ENCODE data around the gene RPS6KA2.

Gene RPS6KA2

DNA sequence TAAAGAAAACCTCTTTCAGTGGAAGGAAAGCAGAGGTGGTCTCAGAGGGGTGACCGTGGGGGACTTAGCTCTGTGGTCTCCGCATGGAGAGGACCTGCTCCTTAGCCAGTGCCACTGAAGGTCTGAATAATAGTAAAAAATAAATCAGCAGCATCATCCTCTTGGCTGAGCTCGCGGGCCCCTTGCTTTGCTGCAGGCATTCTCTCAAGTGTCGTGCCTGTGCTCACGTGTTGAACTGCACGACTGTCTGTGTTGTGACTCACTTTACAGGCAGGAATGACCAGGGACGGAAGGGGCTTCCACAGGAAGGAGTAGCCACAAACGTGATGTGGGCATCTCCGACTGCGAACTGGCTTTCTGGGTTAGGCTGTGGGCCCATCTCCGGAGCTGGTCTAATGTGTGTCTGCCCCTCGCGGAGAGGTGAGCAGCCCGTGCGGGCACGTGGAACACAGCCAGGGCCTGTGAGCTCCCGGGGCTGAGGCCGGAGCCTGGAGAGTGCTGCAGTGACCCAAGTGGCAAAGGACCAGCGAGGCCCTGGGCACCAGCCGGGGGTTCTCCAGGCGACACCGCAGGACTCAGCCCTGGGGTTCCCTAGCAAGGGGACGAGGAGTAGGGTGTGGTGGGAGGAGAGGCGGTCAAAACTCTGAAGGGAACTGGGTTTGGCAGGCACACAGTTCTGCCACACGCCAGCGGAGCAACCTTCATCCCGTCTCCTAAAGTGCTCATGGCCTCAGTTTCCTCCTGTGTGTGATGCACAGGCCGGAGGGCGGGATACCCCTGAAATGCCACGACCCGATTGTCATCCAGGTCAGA lies 129.8 kb downstream of the RPS6KA2 start:
- WGBS (ENCODE audit: insufficient coverage) = 97% methylated on average over 29 of the region's 32 CpGs
- POLR2A ChIA-PET = no interaction called here

DNA sequence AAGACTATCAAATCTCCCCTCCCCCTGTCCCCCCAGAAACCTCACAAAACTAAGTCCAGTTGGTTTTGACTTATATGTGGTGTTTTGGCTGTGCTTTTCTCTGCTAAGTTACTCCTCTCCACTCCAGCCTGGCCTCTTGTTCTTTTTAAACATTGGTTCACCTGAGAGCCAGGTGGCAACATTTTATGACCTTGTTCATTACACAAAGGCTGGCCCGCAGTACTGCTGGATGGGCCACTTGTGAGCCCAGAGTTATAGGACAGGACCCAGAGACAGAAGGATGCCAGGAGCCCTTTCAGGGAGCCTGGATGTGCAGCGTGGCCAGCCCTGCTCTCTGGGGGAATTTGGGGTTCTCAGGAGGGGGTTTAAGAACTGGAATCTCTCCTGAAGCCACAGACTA lies 130.6 kb downstream of the RPS6KA2 start:
- H3K36me3 ChIP-seq (ENCODE audit: control insufficient read depth in 4 of 4, insufficient read depth in 4 of 4, low read length in 3 of 4) = no peaks in the 10 kb centered on the region

More for the DNA sequence above, 129.8 kb downstream of the RPS6KA2 start:
- Histone ChIP-seq H3K36me3 (ENCODE audit: control insufficient read depth in 4 of 4, insufficient read depth in 4 of 4, low read length in 3 of 4) (no peaks in the 10 kb centered on the region), H3K9me3 (ENCODE audit: control extremely low read depth in 1 of 5, control insufficient read depth in 4 of 5, insufficient read depth in 2 of 5, low read depth in 1 of 5, low read length in 4 of 5) (peaks cover 0 to 6% (median 0%) of the 10 kb centered on the region in 5 experiments), H3K27ac (ENCODE audit: insufficient read depth in 1 of 2, low read depth in 1 of 2, low read length in 2 of 2, poor library complexity in 1 of 2, severe bottlenecking in 2 of 2) (no peak overlapping the region), H3K27me3 (replicated peaks in 2 of 5; ENCODE audit: control insufficient read depth in 4 of 5, insufficient read depth in 5 of 5, low read length in 4 of 5) (no peaks in the 10 kb centered on the region), H3K4me1 (ENCODE audit: control extremely low read depth in 1 of 4, control insufficient read depth in 4 of 4, insufficient read depth in 4 of 4, low read length in 3 of 4) (no peaks in the 10 kb centered on the region), H3K4me3 (ENCODE audit: control insufficient read depth in 1 of 7, extremely low read depth in 1 of 7, insufficient read depth in 4 of 7, low read depth in 2 of 7, low read length in 6 of 7) (no peak overlapping the region)
- DNase-seq = no peak
- CTCF ChIA-PET = no interaction called here

DNA sequence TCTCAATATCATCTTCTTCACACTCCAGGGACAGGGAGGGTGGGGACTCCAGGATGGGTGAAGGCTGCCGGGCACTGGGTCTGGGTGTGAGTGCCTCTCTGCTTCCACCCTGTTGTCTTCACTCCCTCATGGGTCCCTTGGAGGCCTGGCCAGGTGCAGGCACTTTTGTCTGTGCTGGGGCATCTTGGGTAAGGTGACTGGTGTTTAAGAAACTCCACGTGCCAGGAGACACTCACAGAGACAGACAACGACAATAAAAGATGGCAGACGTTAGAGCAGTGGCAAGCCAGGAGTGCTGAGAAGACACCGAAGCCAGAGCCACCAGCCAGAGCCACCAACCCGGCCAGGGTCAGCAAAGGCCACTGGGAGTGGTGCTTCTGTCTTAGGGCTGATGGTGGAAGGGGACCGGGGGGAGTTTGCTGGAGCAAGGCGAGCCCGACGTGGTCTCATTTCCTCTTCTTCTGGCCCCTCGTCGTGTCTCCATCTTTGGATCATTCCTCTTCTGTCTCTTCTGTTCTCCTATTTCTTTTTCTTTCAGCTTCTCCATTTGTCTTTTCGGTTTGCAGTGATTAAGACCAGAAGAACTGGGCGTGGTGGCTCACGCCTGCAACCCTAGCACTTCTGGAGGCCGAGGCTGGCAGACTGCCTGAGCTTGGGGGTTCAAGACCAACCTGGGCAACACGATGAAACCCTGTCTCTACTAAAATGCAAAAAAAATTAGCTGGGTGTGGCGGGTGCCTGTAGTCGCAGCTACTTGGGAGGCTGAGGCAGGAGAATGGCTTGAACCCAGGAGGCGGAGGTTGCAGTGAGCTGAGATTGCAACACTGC lies 131.3 kb downstream of the RPS6KA2 start:
- Histone ChIP-seq H3K9me3 (ENCODE audit: control extremely low read depth in 1 of 5, control insufficient read depth in 4 of 5, insufficient read depth in 2 of 5, low read depth in 1 of 5, low read length in 4 of 5) (peaks cover 0 to 6% (median 0%) of the 10 kb centered on the region in 5 experiments), H3K4me3 (ENCODE audit: control insufficient read depth in 1 of 7, extremely low read depth in 1 of 7, insufficient read depth in 4 of 7, low read depth in 2 of 7, low read length in 6 of 7) (no peak overlapping the region), H3K36me3 (ENCODE audit: control insufficient read depth in 4 of 4, insufficient read depth in 4 of 4, low read length in 3 of 4) (no peaks in the 10 kb centered on the region), H3K4me1 (ENCODE audit: control extremely low read depth in 1 of 4, control insufficient read depth in 4 of 4, insufficient read depth in 4 of 4, low read length in 3 of 4) (no peaks in the 10 kb centered on the region), H3K27me3 (replicated peaks in 2 of 5; ENCODE audit: control insufficient read depth in 4 of 5, insufficient read depth in 5 of 5, low read length in 4 of 5) (no peaks in the 10 kb centered on the region), H3K27ac (ENCODE audit: insufficient read depth in 1 of 2, low read depth in 1 of 2, low read length in 2 of 2, poor library complexity in 1 of 2, severe bottlenecking in 2 of 2) (no peak overlapping the region)
- DNase-seq = no peak
- POLR2A ChIA-PET = no interaction called here
- 97% methylated on average over 15 of the region's 20 CpGs for WGBS (ENCODE audit: insufficient coverage)
- CTCF ChIA-PET = interaction anchor here (1.2 kb wide), 2 partner anchors 29 to 31 kb away, joined by 3 to 4 read pairs; no protein-coding TSS in a partner anchor

More for the DNA sequence above, 130.6 kb downstream of the RPS6KA2 start:
- ChIA-PET CTCF (interaction anchor here (1.2 kb wide), 1 partner anchor 32 kb away, joined by 3 read pairs; no protein-coding TSS in a partner anchor), POLR2A (no interaction called here)
- no peaks in the 10 kb centered on the region for H3K4me1 ChIP-seq (ENCODE audit: control extremely low read depth in 1 of 4, control insufficient read depth in 4 of 4, insufficient read depth in 4 of 4, low read length in 3 of 4)
- H3K27ac ChIP-seq (ENCODE audit: insufficient read depth in 1 of 2, low read depth in 1 of 2, low read length in 2 of 2, poor library complexity in 1 of 2, severe bottlenecking in 2 of 2) = no peak overlapping the region
- H3K9me3 ChIP-seq (ENCODE audit: control extremely low read depth in 1 of 5, control insufficient read depth in 4 of 5, insufficient read depth in 2 of 5, low read depth in 1 of 5, low read length in 4 of 5) = peaks cover 0 to 6% (median 0%) of the 10 kb centered on the region in 5 experiments
- DNase-seq = no peak
- H3K4me3 ChIP-seq (ENCODE audit: control insufficient read depth in 1 of 7, extremely low read depth in 1 of 7, insufficient read depth in 4 of 7, low read depth in 2 of 7, low read length in 6 of 7) = no peak overlapping the region
- WGBS (ENCODE audit: insufficient coverage) = 100% methylated on average over 2 of the region's 2 CpGs
- H3K27me3 ChIP-seq (replicated peaks in 2 of 5; ENCODE audit: control insufficient read depth in 4 of 5, insufficient read depth in 5 of 5, low read length in 4 of 5) = no peaks in the 10 kb centered on the region

DNA sequence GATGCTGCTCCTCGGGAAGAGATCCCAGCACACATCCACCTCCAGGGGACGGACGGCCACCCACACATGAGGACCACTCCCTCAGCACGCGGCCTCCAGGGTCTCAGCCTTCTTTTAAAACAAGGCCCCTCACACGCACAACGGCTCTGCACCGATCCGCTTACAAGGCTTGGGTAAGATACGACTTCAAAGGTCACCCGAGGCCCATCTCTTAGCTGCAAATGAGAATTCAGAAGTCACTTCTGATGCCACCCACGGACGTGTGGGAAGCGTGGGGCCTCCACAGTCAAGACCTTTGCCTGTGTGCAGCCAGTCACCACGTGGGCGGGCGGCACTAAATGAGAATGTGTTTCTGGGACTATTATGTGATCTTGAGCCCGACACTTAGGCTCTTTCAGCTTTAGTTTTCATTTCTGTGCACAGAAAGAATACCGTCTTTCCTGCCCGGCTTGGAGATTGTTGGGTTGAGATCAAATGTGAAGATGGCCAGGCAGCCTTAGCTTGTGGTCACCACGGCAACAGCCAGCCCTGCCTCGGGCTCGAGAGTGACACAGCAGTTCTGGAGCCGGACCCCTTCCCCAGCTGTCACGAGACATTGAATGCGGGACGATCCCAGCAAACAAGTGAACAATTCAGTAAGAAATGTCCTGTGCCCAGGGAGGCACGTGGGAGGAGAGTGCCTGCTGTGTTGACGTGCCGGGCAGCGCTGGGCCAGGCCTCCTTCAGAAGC lies 132.1 kb downstream of the RPS6KA2 start:
- WGBS (ENCODE audit: insufficient coverage) = 95% methylated on average over 30 of the region's 31 CpGs
- no peak for DNase-seq
- H3K4me1 ChIP-seq (ENCODE audit: control extremely low read depth in 1 of 4, control insufficient read depth in 4 of 4, insufficient read depth in 4 of 4, low read length in 3 of 4) = no peaks in the 10 kb centered on the region
- no peak overlapping the region for H3K4me3 ChIP-seq (ENCODE audit: control insufficient read depth in 1 of 7, extremely low read depth in 1 of 7, insufficient read depth in 4 of 7, low read depth in 2 of 7, low read length in 6 of 7)
- no peaks in the 10 kb centered on the region for H3K36me3 ChIP-seq (ENCODE audit: control insufficient read depth in 4 of 4, insufficient read depth in 4 of 4, low read length in 3 of 4)
- H3K27me3 ChIP-seq (replicated peaks in 2 of 5; ENCODE audit: control insufficient read depth in 4 of 5, insufficient read depth in 5 of 5, low read length in 4 of 5) = no peaks in the 10 kb centered on the region
- H3K27ac ChIP-seq (ENCODE audit: insufficient read depth in 1 of 2, low read depth in 1 of 2, low read length in 2 of 2, poor library complexity in 1 of 2, severe bottlenecking in 2 of 2) = no peak overlapping the region
- H3K9me3 ChIP-seq (ENCODE audit: control extremely low read depth in 1 of 5, control insufficient read depth in 4 of 5, insufficient read depth in 2 of 5, low read depth in 1 of 5, low read length in 4 of 5) = peaks cover 0 to 6% (median 0%) of the 10 kb centered on the region in 5 experiments
- ChIA-PET POLR2A (no interaction called here), CTCF (interaction anchor here (1.1 to 1.2 kb wide), 4 partner anchors 30 to 59 kb away, joined by 3 to 4 read pairs (median 4); no protein-coding TSS in a partner anchor)

DNA sequence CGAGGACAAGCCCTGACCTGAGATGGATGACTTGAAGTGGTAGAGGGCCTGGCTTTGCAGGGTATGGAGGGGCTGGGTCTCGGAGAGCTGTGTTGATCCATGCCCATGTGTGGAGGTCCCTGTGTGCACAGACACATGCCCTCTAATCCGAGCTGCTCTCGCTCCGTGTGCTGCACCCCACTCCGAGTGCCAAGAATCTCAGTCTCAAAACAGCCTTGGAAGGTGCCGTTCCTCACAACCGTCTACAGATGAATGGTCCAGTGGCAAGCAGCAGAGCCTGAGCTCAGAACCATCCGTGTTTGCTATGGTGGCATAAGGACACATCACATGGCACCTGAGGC lies 133.0 kb downstream of the RPS6KA2 start:
- WGBS (ENCODE audit: insufficient coverage) = 99% methylated on average over 9 of the region's 9 CpGs
- ChIA-PET POLR2A (no interaction called here), CTCF (interaction anchor here (1.1 to 1.2 kb wide), 2 partner anchors 56 to 58 kb away, joined by 3 to 4 read pairs; no protein-coding TSS in a partner anchor)
- Histone ChIP-seq H3K27me3 (replicated peaks in 2 of 5; ENCODE audit: control insufficient read depth in 4 of 5, insufficient read depth in 5 of 5, low read length in 4 of 5) (no peaks in the 10 kb centered on the region), H3K36me3 (ENCODE audit: control insufficient read depth in 4 of 4, insufficient read depth in 4 of 4, low read length in 3 of 4) (no peaks in the 10 kb centered on the region), H3K27ac (ENCODE audit: insufficient read depth in 1 of 2, low read depth in 1 of 2, low read length in 2 of 2, poor library complexity in 1 of 2, severe bottlenecking in 2 of 2) (no peak overlapping the region), H3K4me1 (ENCODE audit: control extremely low read depth in 1 of 4, control insufficient read depth in 4 of 4, insufficient read depth in 4 of 4, low read length in 3 of 4) (peaks cover 0 to 4% (median 1%) of the 10 kb centered on the region in 4 experiments), H3K9me3 (ENCODE audit: control extremely low read depth in 1 of 5, control insufficient read depth in 4 of 5, insufficient read depth in 2 of 5, low read depth in 1 of 5, low read length in 4 of 5) (peaks cover 0 to 6% (median 3%) of the 10 kb centered on the region in 5 experiments), H3K4me3 (ENCODE audit: control insufficient read depth in 1 of 7, extremely low read depth in 1 of 7, insufficient read depth in 4 of 7, low read depth in 2 of 7, low read length in 6 of 7) (no peak overlapping the region)
- DNase-seq = no peak

DNA sequence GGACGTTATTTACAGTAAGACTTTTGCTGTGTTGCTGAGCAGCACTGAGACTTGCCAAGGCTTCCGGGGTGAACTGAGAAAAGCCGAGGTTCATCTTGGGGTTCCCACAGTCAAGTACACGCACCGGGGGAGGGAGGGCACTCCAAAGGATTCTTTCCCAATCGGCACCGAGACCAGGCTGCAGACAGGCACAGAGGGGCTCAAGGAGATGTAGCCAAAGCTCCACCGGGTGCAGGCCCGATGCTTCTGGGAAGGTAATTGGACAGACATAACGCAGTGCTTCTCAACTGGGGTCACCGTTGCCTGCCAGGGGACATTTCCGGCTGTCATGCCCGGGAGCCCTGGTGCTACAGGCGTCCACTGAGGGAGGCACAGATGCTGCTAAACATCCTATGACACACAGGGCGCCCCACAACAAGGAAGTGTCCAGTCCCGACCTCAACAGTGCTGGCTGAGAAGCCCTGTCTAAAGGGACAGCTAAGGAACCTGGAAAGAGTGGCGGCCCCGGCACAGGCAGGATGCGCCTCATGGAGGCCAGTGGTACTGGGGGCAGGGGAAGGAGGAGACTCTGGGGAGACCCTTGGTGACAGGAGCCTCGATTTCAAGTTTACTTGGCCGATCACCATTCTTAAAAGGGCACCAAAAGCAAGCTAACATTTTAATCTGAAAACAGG lies 133.5 kb downstream of the RPS6KA2 start:
- POLR2A ChIA-PET = no interaction called here

More for the DNA sequence above, 133.5 kb downstream of the RPS6KA2 start:
- DNase-seq = no peak
- Histone ChIP-seq H3K9me3 (ENCODE audit: control extremely low read depth in 1 of 5, control insufficient read depth in 4 of 5, insufficient read depth in 2 of 5, low read depth in 1 of 5, low read length in 4 of 5) (peaks cover 0 to 9% (median 3%) of the 10 kb centered on the region in 5 experiments), H3K27ac (ENCODE audit: insufficient read depth in 1 of 2, low read depth in 1 of 2, low read length in 2 of 2, poor library complexity in 1 of 2, severe bottlenecking in 2 of 2) (no peak overlapping the region), H3K27me3 (replicated peaks in 2 of 5; ENCODE audit: control insufficient read depth in 4 of 5, insufficient read depth in 5 of 5, low read length in 4 of 5) (no peaks in the 10 kb centered on the region), H3K36me3 (ENCODE audit: control insufficient read depth in 4 of 4, insufficient read depth in 4 of 4, low read length in 3 of 4) (no peaks in the 10 kb centered on the region), H3K4me3 (ENCODE audit: control insufficient read depth in 1 of 7, extremely low read depth in 1 of 7, insufficient read depth in 4 of 7, low read depth in 2 of 7, low read length in 6 of 7) (no peak overlapping the region), H3K4me1 (ENCODE audit: control extremely low read depth in 1 of 4, control insufficient read depth in 4 of 4, insufficient read depth in 4 of 4, low read length in 3 of 4) (peaks cover 0 to 7% (median 2%) of the 10 kb centered on the region in 4 experiments)
- CTCF ChIA-PET = interaction anchor here (1.1 to 1.2 kb wide), 2 partner anchors 55 to 58 kb away, joined by 3 to 4 read pairs; no protein-coding TSS in a partner anchor
- WGBS (ENCODE audit: insufficient coverage) = 98% methylated on average over 20 of the region's 21 CpGs
